Measurements from ENCODE around the gene PCSK4.

DNA sequence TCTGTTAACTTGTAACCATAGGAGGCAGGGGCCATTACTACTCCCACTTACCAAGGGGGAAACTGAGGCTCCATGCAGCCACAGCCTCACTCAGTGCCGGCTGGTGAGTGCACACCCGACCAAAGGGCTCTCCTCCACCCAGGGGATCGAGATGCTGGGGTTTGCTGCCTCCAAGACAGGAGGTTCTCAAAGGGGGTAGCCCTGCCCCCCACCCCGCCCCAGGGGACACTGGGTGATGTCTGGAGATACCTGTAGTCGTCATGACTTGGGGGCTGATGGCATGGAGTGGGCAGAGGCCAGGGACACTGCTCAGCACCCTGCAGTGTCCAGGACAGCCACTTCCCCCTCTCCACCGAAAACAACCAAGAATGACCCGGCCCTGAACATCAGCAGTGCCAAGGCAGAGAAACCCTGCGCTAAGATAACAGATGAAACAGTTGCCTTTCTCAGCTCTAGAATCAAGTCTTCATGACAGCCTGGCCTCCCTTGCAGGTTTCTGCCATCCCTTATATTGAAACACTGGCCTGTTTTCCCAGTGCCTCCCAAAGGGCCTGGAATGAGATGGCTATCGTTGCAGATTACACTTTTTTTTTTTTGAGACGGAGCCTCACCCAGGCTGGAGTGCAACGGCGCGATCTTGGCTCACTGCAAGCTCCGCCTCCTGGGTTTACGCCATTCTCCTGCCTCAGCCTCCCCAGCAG, 4.1 kb upstream of the PCSK4 start:
- TF ChIP-seq, protein P1, sequence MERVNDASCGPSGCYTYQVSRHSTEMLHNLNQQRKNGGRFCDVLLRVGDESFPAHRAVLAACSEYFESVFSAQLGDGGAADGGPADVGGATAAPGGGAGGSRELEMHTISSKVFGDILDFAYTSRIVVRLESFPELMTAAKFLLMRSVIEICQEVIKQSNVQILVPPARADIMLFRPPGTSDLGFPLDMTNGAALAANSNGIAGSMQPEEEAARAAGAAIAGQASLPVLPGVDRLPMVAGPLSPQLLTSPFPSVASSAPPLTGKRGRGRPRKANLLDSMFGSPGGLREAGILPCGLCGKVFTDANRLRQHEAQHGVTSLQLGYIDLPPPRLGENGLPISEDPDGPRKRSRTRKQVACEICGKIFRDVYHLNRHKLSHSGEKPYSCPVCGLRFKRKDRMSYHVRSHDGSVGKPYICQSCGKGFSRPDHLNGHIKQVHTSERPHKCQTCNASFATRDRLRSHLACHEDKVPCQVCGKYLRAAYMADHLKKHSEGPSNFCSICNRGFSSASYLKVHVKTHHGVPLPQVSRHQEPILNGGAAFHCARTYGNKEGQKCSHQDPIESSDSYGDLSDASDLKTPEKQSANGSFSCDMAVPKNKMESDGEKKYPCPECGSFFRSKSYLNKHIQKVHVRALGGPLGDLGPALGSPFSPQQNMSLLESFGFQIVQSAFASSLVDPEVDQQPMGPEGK (CRISPR knock-in tag; IDR thresholded peaks at IDR 0.05; ENCODE audit: borderline replicate concordance): no peak
- no peak for TF ChIP-seq ZNF565 (CRISPR knock-in tag; conservative IDR thresholded peaks at IDR 0.05; ENCODE audit: low read depth)
- TF ChIP-seq RARB (CRISPR knock-in tag; IDR thresholded peaks at IDR 0.05): no peak
- TF ChIP-seq ZFP30 (CRISPR knock-in tag; IDR thresholded peaks at IDR 0.05): no peak
- no peak for TF ChIP-seq TOX (CRISPR knock-in tag; IDR thresholded peaks at IDR 0.05; ENCODE audit: borderline replicate concordance)
- TF ChIP-seq ARNTL (CRISPR knock-in tag; IDR thresholded peaks at IDR 0.05; ENCODE audit: borderline replicate concordance, low read depth): no peak

Data from SK-N-SH treated with all-trans-retinoic acid at 6 μM for 48 hours (cell line).